Endothelial cell of umbilical vein (primary cell): ENCODE data around the gene TAMALIN. TPM values are rescaled to one million over a fixed set of nuclear protein-coding genes. Genes with fewer than 3 reads are reported as not detected.

ENCODE experiments used
- BruUV-seq: library from RNA; stranded (reverse); fragments of 400-500 nt; replicated peaks from 2 replicates; lab custom pipeline; 2021; lab: Mats Ljungman, UMichigan
- CTCF ChIA-PET: fragments of 300-600, 350-600 bp; sonication (Branson Sonifier 250); formaldehyde crosslinking; loops from one replicate; lab custom pipeline; 2021; ENCODE audit warnings: antibody characterized with exemption, inconsistent platforms; lab: Charles Lee
- POLR2A ChIA-PET: fragments of 300-600, 350-600 bp; sonication (Branson Sonifier 250); formaldehyde crosslinking; loops from one replicate; lab custom pipeline; 2021; ENCODE audit warnings: antibody characterized with exemption, inconsistent platforms; lab: Charles Lee
- DNase-seq: peaks from one replicate; pipeline ENCODE4 v3.0.0-alpha.2; 2011; ENCODE audit warnings: low read depth, low spot score
- FAIRE-seq: peaks from 2 replicates; lab custom pipeline; 2011; peaks lifted over from hg19 to GRCh38; lab: Jason Lieb, UNC
- H2AFZ ChIP-seq: 2 replicates; pipeline ENCODE4 v1.6.0; 2012; ENCODE audit warnings: low read depth, low read length, control low read depth, inconsistent platforms
- H3K27ac ChIP-seq: 2 replicates; pipeline ENCODE4 v1.5.1; 2011; ENCODE audit warnings: low read depth, mild to moderate bottlenecking, control low read depth, low read length, moderate library complexity; ENCODE audit not compliant: insufficient read depth
- H3K27me3 ChIP-seq, 2 experiments: 2 replicates each; pipeline versions ENCODE4 v1.6.0 to v1.6.1; 2011; ENCODE audit warnings: low read length in 2 of 2, mixed read lengths in 1 of 2; ENCODE audit not compliant: control insufficient read depth in 2 of 2, insufficient read depth in 2 of 2
- H3K36me3 ChIP-seq, 2 experiments: 2 replicates in 1 of 2; 3 replicates in 1 of 2; pipeline ENCODE4 v1.5.1; 2011; ENCODE audit warnings: low read length in 2 of 2, mild to moderate bottlenecking in 1 of 2, moderate library complexity in 1 of 2; ENCODE audit not compliant: control insufficient read depth in 2 of 2, insufficient read depth in 2 of 2; ENCODE audit errors: extremely low read depth in 1 of 2
- H3K4me1 ChIP-seq: 3 replicates; pipeline ENCODE4 v1.5.1; 2011; ENCODE audit warnings: mild to moderate bottlenecking, low read length; ENCODE audit not compliant: control insufficient read depth, insufficient read depth; ENCODE audit errors: extremely low read depth
- H3K4me2 ChIP-seq: 2 replicates; pipeline ENCODE4 v1.6.1; 2011; ENCODE audit warnings: low read length, control low read depth, mixed read lengths; ENCODE audit not compliant: insufficient read depth
- H3K4me3 ChIP-seq, 3 experiments: fragments of 200-600 bp in 1 of 3; sonication (generic), shearing (Covaris generic) in 1 of 3; replicated peaks in 1 of 3; 2 replicates each; pipeline ENCODE4 v1.5.1; 2011 to 2016; ENCODE audit warnings: control low read depth in 3 of 3, low read length in 3 of 3, mild to moderate bottlenecking in 2 of 3, inconsistent platforms in 1 of 3, low read depth in 1 of 3, moderate library complexity in 1 of 3; ENCODE audit not compliant: insufficient read depth in 1 of 3
- H3K79me2 ChIP-seq: 2 replicates; pipeline ENCODE4 v1.6.0; 2012; ENCODE audit warnings: low read length, inconsistent platforms; ENCODE audit not compliant: control insufficient read depth, insufficient read depth
- H3K9ac ChIP-seq: replicated peaks from 2 replicates; pipeline ENCODE3; 2011; ENCODE audit warnings: low read length, control low read depth; ENCODE audit not compliant: insufficient read depth; ENCODE audit errors: extremely low read depth
- H3K9me1 ChIP-seq: replicated peaks from 3 replicates; pipeline ENCODE4 v1.6.0; 2011; ENCODE audit warnings: mild to moderate bottlenecking, low read length; ENCODE audit not compliant: control insufficient read depth, insufficient read depth; ENCODE audit errors: extremely low read depth
- H3K9me3 ChIP-seq: replicated peaks from 2 replicates; pipeline ENCODE4 v1.5.1; 2012; ENCODE audit warnings: low read length, inconsistent platforms; ENCODE audit not compliant: control insufficient read depth, insufficient read depth
- H4K20me1 ChIP-seq: replicated peaks from 2 replicates; pipeline ENCODE3; 2011; ENCODE audit warnings: mild to moderate bottlenecking, low read length; ENCODE audit not compliant: control insufficient read depth, insufficient read depth; ENCODE audit errors: extremely low read depth
- EZH2 ChIP-seq: IDR thresholded peaks from 2 replicates; pipeline ENCODE4 v1.6.1; 2012; ENCODE audit warnings: borderline replicate concordance, low read depth, mild to moderate bottlenecking, moderate library complexity, low read length, inconsistent platforms; ENCODE audit not compliant: severe bottlenecking
- GATA2 ChIP-seq: IDR thresholded peaks from 2 replicates; pipeline ENCODE4 v1.7.0; 2011; ENCODE audit warnings: low read depth, mild to moderate bottlenecking, moderate library complexity, mixed read lengths, low read length; ENCODE audit not compliant: insufficient read length, insufficient read depth
- JUN ChIP-seq: IDR thresholded peaks from 2 replicates; pipeline ENCODE4 v1.6.1; 2011; ENCODE audit warnings: borderline replicate concordance, low read depth; ENCODE audit not compliant: insufficient read length, insufficient read depth
- MYC ChIP-seq: IDR thresholded peaks from one replicate; pipeline ENCODE4 v1.6.1; 2011; ENCODE audit warnings: mild to moderate bottlenecking, low read depth, low read length
- POLR2A ChIP-seq: IDR thresholded peaks from 2 replicates; pipeline ENCODE4 v1.6.1; 2012; ENCODE audit warnings: low read depth, mild to moderate bottlenecking, control low read depth, low read length
- dilution Hi-C: fragments of 300-500 bp; cut with MboI; formaldehyde crosslinking; loops from one replicate; pipeline ENCODE4 v1.15.0; 2019; ENCODE audit warnings: low sequenced_read_pairs; ENCODE audit not compliant: extremely low pct_ligation_motif_present
- intact Hi-C: fragments of 100-400 bp; cut with micrococcal nuclease; formaldehyde crosslinking; loops from one replicate; pipeline ENCODE4 v1.10.0; 2022
- polyA plus RNA-seq, 4 experiments: library from polyadenylated mRNA; depleted of rRNA in 3 of 4; stranded (reverse) in 3 of 4; unstranded in 1 of 4; fragments of >200 nt; gene quantifications; 2 replicates each; pipeline versions ENCODE4 v1.2.1 to v1.2.3, GENCODE V29; 2011 to 2012; ENCODE audit warnings: missing spikeins in 1 of 4
- total RNA-seq: library from RNA; stranded (reverse); gene quantifications from 2 replicates; pipeline ENCODE4 v1.2.3, GENCODE V29; 2021
- TF ChIP-seq, protein P1 (sequence below), 2 donors: IDR thresholded peaks; 1 replicate in 1 of 2; 2 replicates in 1 of 2; pipeline ENCODE4 v1.5.1; 2011; ENCODE audit warnings: low read length in 2 of 2, mild to moderate bottlenecking in 2 of 2, moderate library complexity in 2 of 2, control low read depth in 1 of 2, inconsistent platforms in 1 of 2, low read depth in 1 of 2; ENCODE audit not compliant: insufficient read depth in 1 of 2; ENCODE audit errors: extremely low read depth in 1 of 2
- TF ChIP-seq, protein P2 (sequence below): IDR thresholded peaks from 2 replicates; pipeline ENCODE4 v1.6.1; 2011; ENCODE audit not compliant: insufficient read depth, insufficient read length

Gene TAMALIN
- total and polyA plus RNA-seq, 2 donors (not counting 3 experiments of a cell fraction or from before 2014, with no cell fraction given) = 53.3 to 87.5 TPM

DNA sequence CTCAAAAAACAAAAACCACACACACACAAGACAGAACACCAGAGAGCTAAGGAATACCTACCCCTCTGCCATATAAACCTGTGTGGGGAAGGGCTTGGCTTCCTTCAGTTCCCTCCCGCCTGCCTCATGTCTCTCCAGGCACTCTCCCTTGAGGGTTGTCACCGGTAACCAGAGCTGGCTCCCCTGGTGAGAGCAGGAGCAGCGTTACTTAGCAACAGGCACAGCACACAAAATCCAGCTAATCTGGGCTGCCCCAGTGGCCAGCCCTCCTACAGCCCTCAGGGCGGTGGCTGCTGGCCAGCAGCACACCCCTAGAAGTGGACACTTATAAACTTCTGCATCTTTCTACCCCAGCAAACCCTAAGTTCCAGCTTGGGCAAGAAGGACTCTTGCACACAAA, 22.9 kb downstream of the TAMALIN start:
- Histone ChIP-seq H3K27me3 (no peaks in the 10 kb centered on the region), H3K27ac (no peak overlapping the region), H3K4me2 (no peak overlapping the region), H3K4me1 (peaks cover 19% of the 10 kb centered on the region), H3K4me3 (no peak overlapping the region), H2AFZ (no peak overlapping the region), H3K79me2 (no peaks in the 10 kb centered on the region), H3K9me3 (no peaks in the 10 kb centered on the region), H3K9me1 (no peaks in the 10 kb centered on the region), H3K36me3 (no peaks in the 10 kb centered on the region), H3K9ac (no peak overlapping the region), H4K20me1 (no peaks in the 10 kb centered on the region)
- TF ChIP-seq MYC (no peak), EZH2 (no peak), POLR2A (no peak), GATA2 (no peak), JUN (no peak)
- TF ChIP-seq, protein P1, sequence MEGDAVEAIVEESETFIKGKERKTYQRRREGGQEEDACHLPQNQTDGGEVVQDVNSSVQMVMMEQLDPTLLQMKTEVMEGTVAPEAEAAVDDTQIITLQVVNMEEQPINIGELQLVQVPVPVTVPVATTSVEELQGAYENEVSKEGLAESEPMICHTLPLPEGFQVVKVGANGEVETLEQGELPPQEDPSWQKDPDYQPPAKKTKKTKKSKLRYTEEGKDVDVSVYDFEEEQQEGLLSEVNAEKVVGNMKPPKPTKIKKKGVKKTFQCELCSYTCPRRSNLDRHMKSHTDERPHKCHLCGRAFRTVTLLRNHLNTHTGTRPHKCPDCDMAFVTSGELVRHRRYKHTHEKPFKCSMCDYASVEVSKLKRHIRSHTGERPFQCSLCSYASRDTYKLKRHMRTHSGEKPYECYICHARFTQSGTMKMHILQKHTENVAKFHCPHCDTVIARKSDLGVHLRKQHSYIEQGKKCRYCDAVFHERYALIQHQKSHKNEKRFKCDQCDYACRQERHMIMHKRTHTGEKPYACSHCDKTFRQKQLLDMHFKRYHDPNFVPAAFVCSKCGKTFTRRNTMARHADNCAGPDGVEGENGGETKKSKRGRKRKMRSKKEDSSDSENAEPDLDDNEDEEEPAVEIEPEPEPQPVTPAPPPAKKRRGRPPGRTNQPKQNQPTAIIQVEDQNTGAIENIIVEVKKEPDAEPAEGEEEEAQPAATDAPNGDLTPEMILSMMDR (IDR thresholded peaks at IDR 0.05; ENCODE audit: extremely low read depth in 1 of 2, insufficient read depth in 1 of 2, low read depth in 1 of 2, low read length in 2 of 2) = no peak
- TF ChIP-seq, protein P2, sequence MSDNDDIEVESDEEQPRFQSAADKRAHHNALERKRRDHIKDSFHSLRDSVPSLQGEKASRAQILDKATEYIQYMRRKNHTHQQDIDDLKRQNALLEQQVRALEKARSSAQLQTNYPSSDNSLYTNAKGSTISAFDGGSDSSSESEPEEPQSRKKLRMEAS = no peak
- POLR2A ChIA-PET = interaction anchor here (0.6 to 1.8 kb wide), 3 partner anchors 8 to 40 kb away, joined by 3 to 5 read pairs (median 5); partner anchors contain the start of genes ATG101 and TAMALIN
- intact Hi-C loops (no loop called here), dilution Hi-C loops (no loop called here)
- no peak for FAIRE-seq
- BruUV-seq = no TSS peak
- no peak for DNase-seq
- CTCF ChIA-PET = interaction anchor here (0.7 to 8.1 kb wide), 8 partner anchors 14 to 95 kb away, joined by 3 to 99 read pairs (median 8); partner anchors contain the start of gene ATG101
